ENCODE data around the gene TP73. TPM values are rescaled to one million over a fixed set of nuclear protein-coding genes. Genes with fewer than 3 reads are reported as not detected.

TP73 gene
- polyA plus RNA-seq, 1 donor from 2014 or later = not detected

DNA sequence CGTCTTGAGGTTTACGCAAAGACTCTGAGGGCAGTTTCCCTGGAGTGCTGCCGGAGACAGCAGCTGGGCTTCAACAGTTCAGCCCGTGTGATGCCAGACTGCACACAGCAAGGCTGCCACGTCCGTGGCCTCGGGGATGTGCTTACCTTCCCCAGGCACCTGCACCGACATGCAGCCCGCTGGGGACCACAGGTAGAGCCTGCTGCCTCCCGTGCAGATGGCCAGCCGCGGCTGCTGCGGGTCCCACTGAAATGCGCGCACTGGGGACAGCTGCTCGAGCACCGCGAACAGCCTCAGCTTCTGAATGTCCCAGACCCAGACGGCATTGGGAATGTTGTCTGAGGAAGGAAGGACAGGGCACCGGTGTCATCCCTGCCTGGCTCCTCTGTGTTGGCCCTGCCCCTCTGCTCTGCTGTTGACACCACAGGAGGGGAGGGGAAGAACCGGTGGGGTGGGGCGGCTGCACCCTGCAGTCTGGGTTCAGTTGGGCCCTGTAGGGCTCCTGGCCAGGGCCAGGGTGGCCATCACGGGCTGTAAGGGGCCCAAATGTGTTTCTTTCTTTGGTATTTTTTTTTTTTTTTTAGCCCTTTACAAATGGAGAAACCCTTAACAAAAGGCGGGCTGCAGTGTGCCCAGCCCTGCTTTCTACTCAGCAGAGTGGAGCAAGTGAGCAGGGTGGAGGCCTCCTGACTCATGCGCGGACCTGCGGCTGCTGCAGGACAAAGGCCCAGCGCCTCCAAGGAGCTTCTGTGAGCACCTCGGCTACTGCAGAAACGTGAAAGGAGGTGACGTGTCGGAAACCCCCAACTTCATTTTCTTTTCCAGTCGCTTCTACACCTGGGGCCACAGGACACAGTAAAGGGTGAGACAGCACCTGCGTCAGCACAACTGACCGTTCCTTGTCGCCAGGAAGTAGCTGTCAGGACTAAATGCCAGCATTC is 20.7 kb upstream of the TP73 start:
- no peaks in the 10 kb centered on the region for H3K27me3 ChIP-seq (ENCODE audit: insufficient read depth, low read depth, low read length)
- no peak overlapping the region for H3K4me2 ChIP-seq (ENCODE audit: low read length)
- TF ChIP-seq MXI1 (conservative IDR thresholded peaks at IDR 0.05; ENCODE audit: poor library complexity, severe bottlenecking) (no peak), EZH2 (IDR thresholded peaks at IDR 0.05; ENCODE audit: borderline replicate concordance, insufficient read depth, low read length, poor library complexity, severe bottlenecking) (no peak), POLR2AphosphoS5 (IDR thresholded peaks at IDR 0.05) (no peak), EP300 (conservative IDR thresholded peaks at IDR 0.05; ENCODE audit: poor library complexity, severe bottlenecking) (no peak), SMC3 (conservative IDR thresholded peaks at IDR 0.05; ENCODE audit: poor library complexity) (no peak), RAD21 (conservative IDR thresholded peaks at IDR 0.05) (no peak), TAF1 (IDR thresholded peaks at IDR 0.05; ENCODE audit: low read depth) (no peak)
- TF ChIP-seq, protein P1, sequence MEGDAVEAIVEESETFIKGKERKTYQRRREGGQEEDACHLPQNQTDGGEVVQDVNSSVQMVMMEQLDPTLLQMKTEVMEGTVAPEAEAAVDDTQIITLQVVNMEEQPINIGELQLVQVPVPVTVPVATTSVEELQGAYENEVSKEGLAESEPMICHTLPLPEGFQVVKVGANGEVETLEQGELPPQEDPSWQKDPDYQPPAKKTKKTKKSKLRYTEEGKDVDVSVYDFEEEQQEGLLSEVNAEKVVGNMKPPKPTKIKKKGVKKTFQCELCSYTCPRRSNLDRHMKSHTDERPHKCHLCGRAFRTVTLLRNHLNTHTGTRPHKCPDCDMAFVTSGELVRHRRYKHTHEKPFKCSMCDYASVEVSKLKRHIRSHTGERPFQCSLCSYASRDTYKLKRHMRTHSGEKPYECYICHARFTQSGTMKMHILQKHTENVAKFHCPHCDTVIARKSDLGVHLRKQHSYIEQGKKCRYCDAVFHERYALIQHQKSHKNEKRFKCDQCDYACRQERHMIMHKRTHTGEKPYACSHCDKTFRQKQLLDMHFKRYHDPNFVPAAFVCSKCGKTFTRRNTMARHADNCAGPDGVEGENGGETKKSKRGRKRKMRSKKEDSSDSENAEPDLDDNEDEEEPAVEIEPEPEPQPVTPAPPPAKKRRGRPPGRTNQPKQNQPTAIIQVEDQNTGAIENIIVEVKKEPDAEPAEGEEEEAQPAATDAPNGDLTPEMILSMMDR (IDR thresholded peaks at IDR 0.05; ENCODE audit: poor library complexity, severe bottlenecking) = no peak
- TF ChIP-seq, protein P2, sequence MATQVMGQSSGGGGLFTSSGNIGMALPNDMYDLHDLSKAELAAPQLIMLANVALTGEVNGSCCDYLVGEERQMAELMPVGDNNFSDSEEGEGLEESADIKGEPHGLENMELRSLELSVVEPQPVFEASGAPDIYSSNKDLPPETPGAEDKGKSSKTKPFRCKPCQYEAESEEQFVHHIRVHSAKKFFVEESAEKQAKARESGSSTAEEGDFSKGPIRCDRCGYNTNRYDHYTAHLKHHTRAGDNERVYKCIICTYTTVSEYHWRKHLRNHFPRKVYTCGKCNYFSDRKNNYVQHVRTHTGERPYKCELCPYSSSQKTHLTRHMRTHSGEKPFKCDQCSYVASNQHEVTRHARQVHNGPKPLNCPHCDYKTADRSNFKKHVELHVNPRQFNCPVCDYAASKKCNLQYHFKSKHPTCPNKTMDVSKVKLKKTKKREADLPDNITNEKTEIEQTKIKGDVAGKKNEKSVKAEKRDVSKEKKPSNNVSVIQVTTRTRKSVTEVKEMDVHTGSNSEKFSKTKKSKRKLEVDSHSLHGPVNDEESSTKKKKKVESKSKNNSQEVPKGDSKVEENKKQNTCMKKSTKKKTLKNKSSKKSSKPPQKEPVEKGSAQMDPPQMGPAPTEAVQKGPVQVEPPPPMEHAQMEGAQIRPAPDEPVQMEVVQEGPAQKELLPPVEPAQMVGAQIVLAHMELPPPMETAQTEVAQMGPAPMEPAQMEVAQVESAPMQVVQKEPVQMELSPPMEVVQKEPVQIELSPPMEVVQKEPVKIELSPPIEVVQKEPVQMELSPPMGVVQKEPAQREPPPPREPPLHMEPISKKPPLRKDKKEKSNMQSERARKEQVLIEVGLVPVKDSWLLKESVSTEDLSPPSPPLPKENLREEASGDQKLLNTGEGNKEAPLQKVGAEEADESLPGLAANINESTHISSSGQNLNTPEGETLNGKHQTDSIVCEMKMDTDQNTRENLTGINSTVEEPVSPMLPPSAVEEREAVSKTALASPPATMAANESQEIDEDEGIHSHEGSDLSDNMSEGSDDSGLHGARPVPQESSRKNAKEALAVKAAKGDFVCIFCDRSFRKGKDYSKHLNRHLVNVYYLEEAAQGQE (IDR thresholded peaks at IDR 0.05; ENCODE audit: borderline replicate concordance) = no peak
- no peaks in the 10 kb centered on the region for H4K20me1 ChIP-seq (ENCODE audit: insufficient read depth)
- H3K79me2 ChIP-seq (replicated peaks; ENCODE audit: insufficient read depth, low read length) = no peaks in the 10 kb centered on the region
- H3F3A ChIP-seq (ENCODE audit: insufficient read depth, low read length, poor library complexity, severe bottlenecking) = no peaks in the 10 kb centered on the region
- no peak overlapping the region for H3K27ac ChIP-seq (ENCODE audit: low read length)
- no peaks in the 10 kb centered on the region for H3K9me3 ChIP-seq (ENCODE audit: low read length)
- no peaks in the 10 kb centered on the region for H3K9me2 ChIP-seq (ENCODE audit: insufficient read depth, low read length)
- no peak overlapping the region for H3K9ac ChIP-seq (ENCODE audit: low read length)
- H3K4me3 ChIP-seq (ENCODE audit: low read length) = no peak overlapping the region
- H3K36me3 ChIP-seq (ENCODE audit: insufficient read depth, low read length) = no peaks in the 10 kb centered on the region
- no peak overlapping the region for H2AFZ ChIP-seq (ENCODE audit: low read depth, low read length)

DNA sequence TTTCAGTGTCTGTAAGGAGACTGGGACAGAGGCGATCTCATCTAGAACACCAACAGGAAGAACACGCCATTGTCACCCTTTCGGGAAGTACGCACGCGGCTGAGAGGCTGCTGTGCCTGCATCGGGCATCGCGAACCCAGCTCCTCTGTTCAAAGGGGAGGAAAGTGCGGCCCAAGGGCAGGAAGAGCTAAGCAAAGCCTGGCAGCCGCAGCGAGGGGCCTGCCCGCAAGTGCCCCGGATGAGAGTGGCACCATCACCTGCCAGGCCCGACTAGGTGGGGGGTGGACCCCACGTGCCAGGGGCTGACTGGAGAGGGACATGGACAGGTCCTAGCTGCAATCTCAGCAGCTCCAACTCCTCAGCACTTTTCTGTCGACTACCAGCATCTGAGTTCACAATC is 20.0 kb upstream of the TP73 start:
- H3K79me2 ChIP-seq (replicated peaks; ENCODE audit: insufficient read depth, low read length) = no peaks in the 10 kb centered on the region
- no peak overlapping the region for H2AFZ ChIP-seq (ENCODE audit: low read depth, low read length)
- H3F3A ChIP-seq (ENCODE audit: insufficient read depth, low read length, poor library complexity, severe bottlenecking) = no peaks in the 10 kb centered on the region
- no peak overlapping the region for H3K4me2 ChIP-seq (ENCODE audit: low read length)
- H3K9me2 ChIP-seq (ENCODE audit: insufficient read depth, low read length) = no peaks in the 10 kb centered on the region
- H3K36me3 ChIP-seq (ENCODE audit: insufficient read depth, low read length) = no peaks in the 10 kb centered on the region
- no peak overlapping the region for H3K9ac ChIP-seq (ENCODE audit: low read length)
- H3K27me3 ChIP-seq (ENCODE audit: insufficient read depth, low read depth, low read length) = no peaks in the 10 kb centered on the region
- no peak for TF ChIP-seq RAD21 (conservative IDR thresholded peaks at IDR 0.05)
- no peak for TF ChIP-seq POLR2AphosphoS5 (IDR thresholded peaks at IDR 0.05)
- no peak for TF ChIP-seq MXI1 (conservative IDR thresholded peaks at IDR 0.05; ENCODE audit: poor library complexity, severe bottlenecking)
- TF ChIP-seq, protein P1 (IDR thresholded peaks at IDR 0.05; ENCODE audit: poor library complexity, severe bottlenecking) = no peak
- TF ChIP-seq TAF1 (IDR thresholded peaks at IDR 0.05; ENCODE audit: low read depth) = no peak
- TF ChIP-seq, protein P2 (IDR thresholded peaks at IDR 0.05; ENCODE audit: borderline replicate concordance) = no peak
- TF ChIP-seq SMC3 (conservative IDR thresholded peaks at IDR 0.05; ENCODE audit: poor library complexity) = no peak
- no peak for TF ChIP-seq EZH2 (IDR thresholded peaks at IDR 0.05; ENCODE audit: borderline replicate concordance, insufficient read depth, low read length, poor library complexity, severe bottlenecking)
- no peak for TF ChIP-seq EP300 (conservative IDR thresholded peaks at IDR 0.05; ENCODE audit: poor library complexity, severe bottlenecking)
- H3K27ac ChIP-seq (ENCODE audit: low read length) = no peak overlapping the region
- H3K9me3 ChIP-seq (ENCODE audit: low read length) = no peaks in the 10 kb centered on the region
- no peaks in the 10 kb centered on the region for H4K20me1 ChIP-seq (ENCODE audit: insufficient read depth)
- H3K4me3 ChIP-seq (ENCODE audit: low read length) = no peak overlapping the region

Measured in neural cell (in vitro differentiated cells).